ENCODE measurements around the gene ZSWIM4.

GRCh38 chr19:13868663-13869062 lies 73.4 kb downstream of the ZSWIM4 start:
- TF ChIP-seq CTCF (IDR thresholded peaks at IDR 0.05; ENCODE audit: low read depth, low read length, poor library complexity, severe bottlenecking) (no peak), EZH2phosphoT487 (IDR thresholded peaks at IDR 0.05; ENCODE audit: borderline replicate concordance, low read length) (no peak)
